Smooth muscle cell (in vitro differentiated cells): ENCODE data around the gene GTF3C4. TPM values are rescaled to one million over a fixed set of nuclear protein-coding genes. Genes with fewer than 3 reads are reported as not detected.

Source experiments
- DNase-seq: peaks from one replicate; lab custom pipeline; 2025; ENCODE audit not compliant: unreplicated experiment; lab: John Stamatoyannopoulos, UW
- H2AFZ ChIP-seq: fragments of 200-600 bp; sonication (generic); 2 replicates; pipeline ENCODE4 v1.6.0; 2016; ENCODE audit warnings: antibody characterized with exemption, low read depth, mild to moderate bottlenecking
- H3F3A ChIP-seq: fragments of 200-600 bp; sonication (generic); 2 replicates; pipeline ENCODE4 v1.6.0; 2017; ENCODE audit warnings: antibody characterized with exemption, low read depth
- H3K27ac ChIP-seq: fragments of 200-600 bp; sonication (generic); 2 replicates; pipeline ENCODE4 v1.5.1; 2016; ENCODE audit warnings: low read depth, mild to moderate bottlenecking
- H3K27me3 ChIP-seq: fragments of 200-600 bp; sonication (generic); 2 replicates; pipeline ENCODE4 v1.6.1; 2016; ENCODE audit warnings: low read depth, mild to moderate bottlenecking
- H3K36me3 ChIP-seq: fragments of 200-600 bp; sonication (generic); 2 replicates; pipeline ENCODE4 v1.5.1; 2016; ENCODE audit warnings: low read depth
- H3K4me1 ChIP-seq: fragments of 200-600 bp; sonication (generic); 2 replicates; pipeline ENCODE4 v1.5.1; 2016; ENCODE audit warnings: low read depth
- H3K4me2 ChIP-seq: fragments of 200-600 bp; sonication (generic); 2 replicates; pipeline ENCODE4 v1.6.0; 2016; ENCODE audit warnings: mild to moderate bottlenecking
- H3K4me3 ChIP-seq: fragments of 200-600 bp; sonication (generic); 2 replicates; pipeline ENCODE4 v1.5.1; 2016; ENCODE audit warnings: mild to moderate bottlenecking
- H3K79me2 ChIP-seq: fragments of 200-600 bp; sonication (generic); 2 replicates; pipeline ENCODE4 v1.6.0; 2016; ENCODE audit warnings: low read depth, mild to moderate bottlenecking
- H3K9ac ChIP-seq: fragments of 200-600 bp; sonication (generic); 2 replicates; pipeline ENCODE4 v1.6.0; 2016; ENCODE audit warnings: low read depth
- H3K9me3 ChIP-seq: fragments of 200-600 bp; sonication (generic); replicated peaks from 2 replicates; pipeline ENCODE4 v1.5.1; 2016; ENCODE audit warnings: low read depth
- H4K20me1 ChIP-seq: fragments of 200-600 bp; sonication (generic); 2 replicates; pipeline ENCODE4 v1.6.0; 2016; ENCODE audit warnings: low read depth
- CTCF ChIP-seq: fragments of 200-600 bp; sonication (generic); IDR thresholded peaks from 2 replicates; pipeline ENCODE4 v1.5.1; 2017; ENCODE audit warnings: borderline replicate concordance, mild to moderate bottlenecking, antibody characterized with exemption; ENCODE audit not compliant: insufficient read depth, poor library complexity, severe bottlenecking
- WGBS: methylation state at CpG from one replicate; pipeline ENCODE4 v1.1.7; 2016; ENCODE audit warnings: low lambda C conversion rate; 5-methylcytosine and 5-hydroxymethylcytosine counted together
- polyA plus RNA-seq: library from polyadenylated mRNA; unstranded; fragments of >200 nt; fragmentation: Nextera tagmentation; extraction: Ambion mirVana; gene quantifications from 2 replicates; pipeline ENCODE4 v1.2.1, GENCODE V29; 2016
- total RNA-seq: library from RNA; depleted of rRNA; stranded (reverse); fragments of >200 nt; gene quantifications from 2 replicates; pipeline ENCODE4 v1.2.3, GENCODE V29; 2014

The GTF3C4 gene
- total and polyA plus RNA-seq, 2 experiments from 2014 or later = 5.6 to 16.7 TPM

- DNase-seq = no peak
- no peak overlapping the region for H2AFZ ChIP-seq
- H3K9me3 ChIP-seq = no peaks in the 10 kb centered on the region
- peak overlapping the region; percentile 43 for H3K4me2 ChIP-seq
- H3K36me3 ChIP-seq = no peaks in the 10 kb centered on the region
- peak overlapping the region; percentile 72 for H3K27ac ChIP-seq
- no peaks in the 10 kb centered on the region for H3K27me3 ChIP-seq
- WGBS = 67% methylated on average over 3 of the region's 3 CpGs
- no peaks in the 10 kb centered on the region for H3K79me2 ChIP-seq
- H3K9ac ChIP-seq = peak overlapping the region; percentile 34
- no peak for TF ChIP-seq CTCF
- no peaks in the 10 kb centered on the region for H3K4me1 ChIP-seq
- H3K4me3 ChIP-seq = no peak overlapping the region
- H4K20me1 ChIP-seq = no peaks in the 10 kb centered on the region
- H3F3A ChIP-seq = no peaks in the 10 kb centered on the region
Observed at GRCh38 chr9:132630811-132631210, 39.5 kb upstream of the GTF3C4 start.

GRCh38 chr9:132631280-132631679 lies 39.0 kb upstream of the GTF3C4 start:
- WGBS = 48% methylated on average over 5 of the region's 5 CpGs
- Histone ChIP-seq H3K9me3 (no peaks in the 10 kb centered on the region), H3K9ac (peak overlapping the region; percentile 34), H3K27me3 (no peaks in the 10 kb centered on the region), H3K4me3 (no peak overlapping the region), H4K20me1 (no peaks in the 10 kb centered on the region), H3K4me1 (no peaks in the 10 kb centered on the region), H3K36me3 (no peaks in the 10 kb centered on the region), H3F3A (no peaks in the 10 kb centered on the region), H3K4me2 (peak overlapping the region; percentile 43), H2AFZ (no peak overlapping the region), H3K79me2 (no peaks in the 10 kb centered on the region), H3K27ac (peak overlapping the region; percentile 72)
- no peak for TF ChIP-seq CTCF
- no peak for DNase-seq

DNA sequence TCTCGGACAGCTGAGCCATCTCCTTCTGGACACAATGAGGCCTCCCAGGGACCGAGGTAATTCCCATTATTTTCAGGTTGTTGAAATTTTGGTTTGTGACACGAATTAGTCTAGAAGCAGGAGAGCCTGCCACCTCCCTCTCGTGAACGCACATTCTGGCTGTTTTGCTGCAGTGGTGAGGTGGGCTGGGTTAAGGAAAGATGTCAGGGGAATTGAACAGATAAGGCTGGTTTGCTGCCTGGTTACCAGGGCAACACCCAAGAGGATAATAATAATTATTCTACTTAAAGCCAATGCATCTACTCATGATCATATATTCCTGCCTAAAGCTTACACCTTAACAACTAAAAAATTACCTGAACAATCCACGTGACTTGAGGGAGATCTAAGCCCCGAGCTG lies 38.6 kb upstream of the GTF3C4 start:
- no peaks in the 10 kb centered on the region for H3K79me2 ChIP-seq
- H3K9ac ChIP-seq = peak overlapping the region; percentile 23
- DNase-seq = no peak
- no peak overlapping the region for H2AFZ ChIP-seq
- no peaks in the 10 kb centered on the region for H3K36me3 ChIP-seq
- H3K4me3 ChIP-seq = no peak overlapping the region
- H3K27me3 ChIP-seq = no peaks in the 10 kb centered on the region
- H4K20me1 ChIP-seq = no peaks in the 10 kb centered on the region
- no peak overlapping the region for H3K4me2 ChIP-seq
- H3K9me3 ChIP-seq = no peaks in the 10 kb centered on the region
- 83% methylated on average over 7 of the region's 7 CpGs for WGBS
- no peak for TF ChIP-seq CTCF
- no peaks in the 10 kb centered on the region for H3K4me1 ChIP-seq
- H3F3A ChIP-seq = no peaks in the 10 kb centered on the region
- peak overlapping the region; percentile 72 for H3K27ac ChIP-seq

DNA sequence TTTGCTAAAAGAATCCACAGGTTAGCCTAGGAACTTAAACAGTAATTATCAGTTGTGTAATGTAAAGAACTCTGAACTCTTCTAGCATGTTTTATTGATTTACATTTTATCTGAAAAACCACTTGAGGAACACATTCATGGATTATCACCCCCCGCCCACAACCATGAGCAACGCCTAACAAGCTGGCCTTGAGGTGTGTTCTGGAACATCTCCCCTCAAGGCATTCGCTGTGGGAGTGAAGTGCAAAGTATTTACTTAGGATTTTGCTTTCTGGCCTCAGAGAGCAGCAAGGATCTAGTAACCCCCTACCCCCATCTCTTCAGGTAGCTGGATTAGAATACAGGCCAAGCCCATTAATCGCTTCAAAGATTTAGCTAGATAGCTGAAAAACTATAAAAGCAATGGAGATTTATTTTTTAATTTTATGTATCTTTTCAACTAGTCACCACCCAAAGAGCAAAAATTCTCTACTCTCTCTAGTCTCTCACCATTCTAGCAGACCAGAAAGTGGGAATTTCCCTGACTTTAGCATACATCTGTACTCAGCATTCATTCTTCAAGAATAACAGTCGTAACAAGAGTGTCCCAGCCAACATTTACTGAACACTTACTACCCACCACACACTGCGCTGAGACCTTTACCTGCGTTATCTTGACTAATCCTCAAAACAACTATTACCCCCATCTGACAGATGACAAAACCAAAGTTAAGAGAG lies 37.7 kb upstream of the GTF3C4 start:
- H2AFZ ChIP-seq = no peak overlapping the region
- no peaks in the 10 kb centered on the region for H4K20me1 ChIP-seq
- no peak for DNase-seq
- no peak overlapping the region for H3K4me3 ChIP-seq
- no peaks in the 10 kb centered on the region for H3F3A ChIP-seq
- H3K79me2 ChIP-seq = no peaks in the 10 kb centered on the region
- no peaks in the 10 kb centered on the region for H3K4me1 ChIP-seq
- no peaks in the 10 kb centered on the region for H3K36me3 ChIP-seq
- H3K9me3 ChIP-seq = no peaks in the 10 kb centered on the region
- WGBS = 75% methylated on average over 7 of the region's 7 CpGs
- H3K27ac ChIP-seq = peak overlapping the region; percentile 72
- no peak overlapping the region for H3K4me2 ChIP-seq
- peak overlapping the region; percentile 16 for H3K9ac ChIP-seq
- H3K27me3 ChIP-seq = no peaks in the 10 kb centered on the region
- no peak for TF ChIP-seq CTCF
